SK-N-MC (cell line): ENCODE measurements around the gene PTPRN2.
A peak's percentile ranks its signal among the peaks of the same experiment; 100 is the strongest.

Experiments used
- EZH2 ChIP-seq: fragments of 200-600 bp; sonication (generic); IDR thresholded peaks from one replicate; pipeline ENCODE4 v1.6.1; 2017; ENCODE audit warnings: antibody characterized with exemption
- FOXP2 ChIP-seq: optimal IDR thresholded peaks from 2 replicates; pipeline ENCODE3; 2011; ENCODE audit warnings: mild to moderate bottlenecking, moderate library complexity; ENCODE audit not compliant: insufficient read depth; ENCODE audit errors: extremely low read length, control extremely low read depth
- POLR2AphosphoS5 ChIP-seq: IDR thresholded peaks from 2 replicates; pipeline ENCODE4 v1.6.1; 2012; ENCODE audit warnings: mild to moderate bottlenecking, low read depth, low read length, borderline replicate concordance

- TF ChIP-seq POLR2AphosphoS5 (no peak), EZH2 (peak; percentile 2), FOXP2 (no peak)
Observed at GRCh38 chr7:157851501-157852067, 736.0 kb downstream of the PTPRN2 start.
